ENCODE measurements around the gene AJAP1. TPM values are rescaled to one million over a fixed set of nuclear protein-coding genes. Genes with fewer than 3 reads are reported as not detected.

Gene AJAP1
- total and polyA plus RNA-seq, 10 of the 15 experiments (the other 5 are each of a cell fraction or from before 2014, with no cell fraction given): not detected

GRCh38 chr1:4647391-4647790 lies 7.0 kb upstream of the AJAP1 start:
- RAD21 ChIA-PET (ENCODE audit: unreplicated experiment): no interaction called here
- SMC1A ChIA-PET (ENCODE audit: uncharacterized antibody, unreplicated experiment): no interaction called here
- H3K9ac ChIP-seq (ENCODE audit: control insufficient read depth, insufficient read depth, low read length): no peak overlapping the region
- no peaks in the 10 kb centered on the region for H4K20me1 ChIP-seq (ENCODE audit: control insufficient read depth, insufficient read depth)
- H3K27ac ChIP-seq (ENCODE audit: control insufficient read depth, insufficient read depth): no peak overlapping the region
- H3K79me2 ChIP-seq (ENCODE audit: control insufficient read depth, insufficient read depth, low read length): no peaks in the 10 kb centered on the region
- DNase-seq (ENCODE audit: low read depth, low spot score) (no peak), ATAC-seq (no peak), FAIRE-seq (no peak)
- in situ Hi-C loops (cut with MboI): no loop called here
- POLR2A ChIA-PET: no interaction called here
- no peaks in the 10 kb centered on the region for H3K9me3 ChIP-seq (replicated peaks; ENCODE audit: control insufficient read depth, insufficient read depth, low read length)
- H3K36me3 ChIP-seq (ENCODE audit: control insufficient read depth in 2 of 2, insufficient read depth in 2 of 2, low read length in 1 of 2): no peaks in the 10 kb centered on the region
- no peak overlapping the region for H2AFZ ChIP-seq (ENCODE audit: control insufficient read depth, low read depth, low read length)
- H3K4me3 ChIP-seq: no peak overlapping the region
- no TSS peak for BruUV-seq (replicated peaks)
- H3K27me3 ChIP-seq (replicated peaks in 1 of 2; ENCODE audit: control insufficient read depth in 2 of 2, insufficient read depth in 2 of 2, low read length in 1 of 2): no peaks in the 10 kb centered on the region
- TF ChIP-seq RBBP5 (conservative IDR thresholded peaks at IDR 0.05) (no peak), NBN (IDR thresholded peaks at IDR 0.05) (no peak), ZNF207 (IDR thresholded peaks at IDR 0.05; ENCODE audit: borderline replicate concordance) (no peak), ESRRA (IDR thresholded peaks at IDR 0.05; ENCODE audit: low read length) (no peak), BCL11A (IDR thresholded peaks at IDR 0.05; ENCODE audit: low read depth, low read length) (no peak), HSF1 (IDR thresholded peaks at IDR 0.05; ENCODE audit: low read depth, low read length) (no peak), WRNIP1 (IDR thresholded peaks at IDR 0.05; ENCODE audit: borderline replicate concordance, low read depth, low read length) (no peak), EGR1 (IDR thresholded peaks at IDR 0.05; ENCODE audit: borderline replicate concordance in 1 of 2, low read depth in 2 of 2, low read length in 2 of 2) (no peak), PKNOX1 (IDR thresholded peaks at IDR 0.05) (no peak), MTA3 (IDR thresholded peaks at IDR 0.05; ENCODE audit: borderline replicate concordance, low read length) (no peak), NFYA (IDR thresholded peaks at IDR 0.05; ENCODE audit: borderline replicate concordance, low read depth, low read length) (no peak), SIX5 (IDR thresholded peaks at IDR 0.05; ENCODE audit: low read depth, low read length, severe bottlenecking) (no peak), KDM1A (IDR thresholded peaks at IDR 0.05; ENCODE audit: borderline replicate concordance) (no peak)
- CTCF ChIA-PET: no interaction called here
- no peak overlapping the region for H3K4me2 ChIP-seq (ENCODE audit: control insufficient read depth, insufficient read depth)
- H3K4me1 ChIP-seq (ENCODE audit: control insufficient read depth, insufficient read depth, low read length): no peaks in the 10 kb centered on the region
- intact Hi-C loops (cut with micrococcal nuclease; ENCODE audit: unreplicated experiment): no loop called here
- 0% methylated on average over 1 of the region's 1 CpG for WGBS (ENCODE audit: insufficient coverage, insufficient replicate concordance, low lambda C conversion rate, missing lambda C conversion rate)
